Measurements from ENCODE around the gene MTG2.

DNA sequence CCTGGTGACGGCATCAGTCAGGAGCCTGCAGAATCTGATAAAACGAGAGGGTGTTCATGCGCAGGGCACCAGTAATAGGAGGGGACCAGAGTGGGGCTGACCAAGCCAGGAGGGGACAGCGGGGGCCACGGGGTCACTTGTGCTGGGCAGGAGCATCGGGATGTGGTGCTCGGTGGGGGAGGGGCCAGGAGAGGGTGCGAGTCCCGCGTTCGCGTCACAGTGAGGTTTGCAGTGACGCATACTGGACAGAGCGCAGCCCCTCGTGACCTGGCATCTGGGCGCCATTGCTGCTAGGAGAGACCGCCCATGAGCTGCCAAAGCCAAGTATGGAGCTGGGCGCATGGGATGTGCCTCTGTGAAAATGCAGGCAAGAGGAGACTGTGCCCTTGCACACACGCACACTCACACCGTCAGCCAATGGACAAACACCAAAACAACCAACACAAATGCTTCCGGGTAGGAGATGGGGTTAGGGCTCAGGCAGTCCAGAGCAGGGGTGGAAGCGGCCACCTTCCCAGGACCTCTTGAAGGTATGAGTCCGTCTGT lies 13.9 kb upstream of the MTG2 start:
- TF ChIP-seq, protein P1, sequence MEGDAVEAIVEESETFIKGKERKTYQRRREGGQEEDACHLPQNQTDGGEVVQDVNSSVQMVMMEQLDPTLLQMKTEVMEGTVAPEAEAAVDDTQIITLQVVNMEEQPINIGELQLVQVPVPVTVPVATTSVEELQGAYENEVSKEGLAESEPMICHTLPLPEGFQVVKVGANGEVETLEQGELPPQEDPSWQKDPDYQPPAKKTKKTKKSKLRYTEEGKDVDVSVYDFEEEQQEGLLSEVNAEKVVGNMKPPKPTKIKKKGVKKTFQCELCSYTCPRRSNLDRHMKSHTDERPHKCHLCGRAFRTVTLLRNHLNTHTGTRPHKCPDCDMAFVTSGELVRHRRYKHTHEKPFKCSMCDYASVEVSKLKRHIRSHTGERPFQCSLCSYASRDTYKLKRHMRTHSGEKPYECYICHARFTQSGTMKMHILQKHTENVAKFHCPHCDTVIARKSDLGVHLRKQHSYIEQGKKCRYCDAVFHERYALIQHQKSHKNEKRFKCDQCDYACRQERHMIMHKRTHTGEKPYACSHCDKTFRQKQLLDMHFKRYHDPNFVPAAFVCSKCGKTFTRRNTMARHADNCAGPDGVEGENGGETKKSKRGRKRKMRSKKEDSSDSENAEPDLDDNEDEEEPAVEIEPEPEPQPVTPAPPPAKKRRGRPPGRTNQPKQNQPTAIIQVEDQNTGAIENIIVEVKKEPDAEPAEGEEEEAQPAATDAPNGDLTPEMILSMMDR (IDR thresholded peaks at IDR 0.05; ENCODE audit: low read length): no peak
- TF ChIP-seq EZH2 (optimal IDR thresholded peaks at IDR 0.05; ENCODE audit: low read depth, low read length): no peak
- TF ChIP-seq EZH2phosphoT487 (IDR thresholded peaks at IDR 0.05; ENCODE audit: low read length): no peak

Measured in MM.1S (cell line).